ENCODE measurements around the gene IMPG1. TPM values are rescaled to one million over a fixed set of nuclear protein-coding genes. Genes with fewer than 3 reads are reported as not detected.
A peak's percentile ranks its signal among the peaks of the same experiment; 100 is the strongest.

IMPG1 gene
- total and polyA plus RNA-seq, 10 donors = 0.02 to 0.10 TPM; not detected in 8

- intact Hi-C loops (cut with DNase I; ENCODE audit: low total_unique reads) = loop anchor here (5.0 kb wide), 1 partner anchor 1521 kb away; no protein-coding TSS in a partner anchor
- no peak for DNase-seq
- TF ChIP-seq POLR2A (IDR thresholded peaks at IDR 0.05) = no peak
- TF ChIP-seq CTCF (IDR thresholded peaks at IDR 0.05 in 8 of 11, conservative IDR thresholded peaks at IDR 0.05 in 3 of 11) = no peak
- TF ChIP-seq POLR2AphosphoS5 (IDR thresholded peaks at IDR 0.05) = no peak
Measured at GRCh38 chr6:75936682-75937081, 135.8 kb downstream of the IMPG1 start.

GRCh38 chr6:75935473-75935793, 137.0 kb downstream of the IMPG1 start:
- 27 to 35% (median 29%) methylated on average over 12 of the region's 12 CpGs for WGBS, 5 donors
- intact Hi-C loops (cut with DNase I; ENCODE audit: low total_unique reads) = loop anchor here (5.0 kb wide), 1 partner anchor 1522 kb away; no protein-coding TSS in a partner anchor
- no peaks in the 10 kb centered on the region for H3K36me3 ChIP-seq
- DNase-seq = no peak
- H3K27ac ChIP-seq = no peak overlapping the region
- H3K27me3 ChIP-seq (replicated peaks in 1 of 7) = peaks cover 0 to 27% (median 6%) of the 10 kb centered on the region in 7 donors
- H3K9me3 ChIP-seq = no peaks in the 10 kb centered on the region
- H3K4me1 ChIP-seq = peaks cover 0 to 13% (median 9%) of the 10 kb centered on the region in 6 donors
- H3K4me3 ChIP-seq = peak overlapping the region in 6 of 8 donors; percentile 5 to 61 (median 20)
- no peak for TF ChIP-seq CTCF (IDR thresholded peaks at IDR 0.05 in 8 of 11, conservative IDR thresholded peaks at IDR 0.05 in 3 of 11)
- TF ChIP-seq POLR2A (IDR thresholded peaks at IDR 0.05) = no peak
- no peak for TF ChIP-seq POLR2AphosphoS5 (IDR thresholded peaks at IDR 0.05)

More at GRCh38 chr6:75936682-75937081, 135.8 kb downstream of the IMPG1 start:
- no peak overlapping the region for H3K4me3 ChIP-seq
- H3K9me3 ChIP-seq = no peaks in the 10 kb centered on the region
- H3K36me3 ChIP-seq = no peaks in the 10 kb centered on the region
- H3K27ac ChIP-seq = no peak overlapping the region
- 68 to 91% (median 89%) methylated on average over 3 of the region's 3 CpGs for WGBS, 5 donors
- peaks cover 0 to 27% (median 6%) of the 10 kb centered on the region in 7 donors for H3K27me3 ChIP-seq (replicated peaks in 1 of 7)
- peaks cover 0 to 13% (median 9%) of the 10 kb centered on the region in 6 donors for H3K4me1 ChIP-seq

- 5 to 7% (median 5%) methylated on average over 32 of the region's 32 CpGs for WGBS, 5 donors
- H3K4me1 ChIP-seq = peaks cover 0 to 13% (median 9%) of the 10 kb centered on the region in 6 donors
- DNase-seq = no peak
- H3K27ac ChIP-seq = no peak overlapping the region
- H3K36me3 ChIP-seq = no peaks in the 10 kb centered on the region
- H3K27me3 ChIP-seq (replicated peaks in 1 of 7) = peaks cover 0 to 27% (median 6%) of the 10 kb centered on the region in 7 donors
- intact Hi-C loops (cut with DNase I; ENCODE audit: low total_unique reads) = loop anchor here (5.0 kb wide), 1 partner anchor 1522 kb away; no protein-coding TSS in a partner anchor
- peak overlapping the region in 6 of 8 donors; percentile 5 to 61 (median 20) for H3K4me3 ChIP-seq
- H3K9me3 ChIP-seq = no peaks in the 10 kb centered on the region
- TF ChIP-seq POLR2AphosphoS5 (IDR thresholded peaks at IDR 0.05) (no peak), CTCF (IDR thresholded peaks at IDR 0.05 in 8 of 11, conservative IDR thresholded peaks at IDR 0.05 in 3 of 11) (peak in 9 of 11 experiments; percentile 17 to 73 (median 54))
Measured at GRCh38 chr6:75934643-75935472, 137.6 kb downstream of the IMPG1 start.

- H3K27ac ChIP-seq = no peak overlapping the region
- no peaks in the 10 kb centered on the region for H3K9me3 ChIP-seq
- no peaks in the 10 kb centered on the region for H3K36me3 ChIP-seq
- H3K4me1 ChIP-seq = peaks cover 0 to 13% (median 9%) of the 10 kb centered on the region in 6 donors
- WGBS, 5 donors = 66 to 82% (median 76%) methylated on average over 4 to 7 of the region's 7 CpGs
- no peak overlapping the region for H3K4me3 ChIP-seq
- TF ChIP-seq POLR2AphosphoS5 (IDR thresholded peaks at IDR 0.05) = no peak
- no peak for TF ChIP-seq POLR2A (IDR thresholded peaks at IDR 0.05)
- TF ChIP-seq CTCF (IDR thresholded peaks at IDR 0.05 in 8 of 11, conservative IDR thresholded peaks at IDR 0.05 in 3 of 11) = no peak
- no peak for DNase-seq
- intact Hi-C loops (cut with DNase I; ENCODE audit: low total_unique reads) = no loop called here
- peaks cover 0 to 27% (median 6%) of the 10 kb centered on the region in 7 donors for H3K27me3 ChIP-seq (replicated peaks in 1 of 7)
Measured at GRCh38 chr6:75933387-75933975, 139.0 kb downstream of the IMPG1 start.
